ACHN (cell line): ENCODE data around the gene RNF25.

Experiments used
- DNase-seq: peaks from one replicate; pipeline ENCODE4 v3.0.0-alpha.2; 2015
- in situ Hi-C: cut with HindIII; loops from 2 replicates; pipeline ENCODE4 v1.10.0; 2017; ENCODE audit warnings: low sequenced_read_pairs, low pct_ligation_motif_present, low pct_unique_long_range_greater_than_20kb

RNF25 gene, protein sequence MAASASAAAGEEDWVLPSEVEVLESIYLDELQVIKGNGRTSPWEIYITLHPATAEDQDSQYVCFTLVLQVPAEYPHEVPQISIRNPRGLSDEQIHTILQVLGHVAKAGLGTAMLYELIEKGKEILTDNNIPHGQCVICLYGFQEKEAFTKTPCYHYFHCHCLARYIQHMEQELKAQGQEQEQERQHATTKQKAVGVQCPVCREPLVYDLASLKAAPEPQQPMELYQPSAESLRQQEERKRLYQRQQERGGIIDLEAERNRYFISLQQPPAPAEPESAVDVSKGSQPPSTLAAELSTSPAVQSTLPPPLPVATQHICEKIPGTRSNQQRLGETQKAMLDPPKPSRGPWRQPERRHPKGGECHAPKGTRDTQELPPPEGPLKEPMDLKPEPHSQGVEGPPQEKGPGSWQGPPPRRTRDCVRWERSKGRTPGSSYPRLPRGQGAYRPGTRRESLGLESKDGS

DNA sequence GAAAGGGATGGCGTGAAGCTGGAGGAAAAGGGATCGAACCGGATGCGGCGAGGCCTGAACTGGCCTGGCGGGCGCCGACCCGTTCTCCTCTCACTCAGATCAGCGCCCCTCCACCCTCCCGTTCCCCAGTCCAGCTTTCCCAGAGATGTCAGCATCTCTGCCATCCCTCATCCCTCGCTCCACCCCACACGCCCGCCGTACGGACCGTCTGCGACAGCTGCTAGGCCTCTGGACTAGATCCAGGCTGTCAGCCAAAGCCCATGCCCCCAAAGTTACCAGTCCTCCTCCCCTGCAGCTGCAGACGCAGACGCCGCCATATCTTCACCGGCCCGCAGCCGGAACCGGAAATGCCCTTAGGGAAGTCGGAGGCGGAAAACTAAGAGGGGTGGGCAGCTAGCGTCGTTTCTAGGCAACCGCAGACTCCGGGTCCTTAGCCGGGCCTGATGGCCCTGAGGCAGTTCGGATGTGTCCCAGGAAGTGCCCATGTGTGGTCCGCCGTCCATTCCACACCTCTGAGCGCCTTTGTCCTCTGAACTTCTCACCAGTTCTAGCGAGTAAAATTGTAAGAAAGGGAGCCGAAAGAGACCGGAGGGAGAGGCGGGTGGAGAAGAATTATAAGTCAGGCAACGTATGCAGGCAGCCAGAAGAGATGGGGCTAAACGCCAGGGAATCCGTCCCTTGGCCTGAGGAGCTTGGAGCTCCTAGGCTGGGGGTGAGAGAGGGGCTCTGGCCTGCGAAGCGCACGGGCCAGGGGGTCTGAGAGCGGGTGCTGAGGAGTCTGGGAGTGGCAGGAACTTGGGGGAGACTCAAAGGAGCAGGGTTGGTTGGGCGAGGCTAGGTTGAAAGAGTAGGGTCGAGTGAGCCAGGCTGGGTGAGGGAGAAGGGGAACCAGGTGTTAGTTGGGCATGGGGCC is at the start of gene RNF25, which contains the start of gene STK36:
Gene RNF25, minus strand, starts transcription at position 349 of the 913 bp plus-strand sequence. Its CDS starts 32 bp downstream, at position 317.
Gene STK36, plus strand, starts transcription at position 433 of the 913 bp plus-strand sequence. CDS start 744 bp downstream, outside the sequence.
- DNase-seq = peak; percentile 87
- in situ Hi-C loops = no loop called here

DNA sequence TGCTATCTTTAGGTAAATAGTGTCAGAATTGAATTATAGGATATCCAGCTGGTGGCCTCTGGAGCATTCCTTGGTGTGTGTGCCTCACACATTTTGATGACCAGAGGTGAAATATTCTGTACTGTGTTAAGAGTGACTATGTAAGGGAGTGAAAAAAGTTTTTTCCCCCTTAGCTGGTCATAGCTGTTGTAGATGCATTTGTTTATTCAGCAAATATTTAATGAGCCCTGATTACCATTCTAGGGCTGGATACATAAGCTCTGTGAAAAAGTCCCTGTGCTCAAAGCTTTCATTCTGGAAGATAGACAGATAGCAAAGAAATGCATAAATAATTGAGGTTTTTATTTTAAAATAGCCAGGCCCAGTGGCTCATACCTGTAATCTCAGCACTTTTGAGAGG is 49.7 kb upstream of the RNF25 start:
- DNase-seq = no peak
- in situ Hi-C loops = no loop called here

DNA sequence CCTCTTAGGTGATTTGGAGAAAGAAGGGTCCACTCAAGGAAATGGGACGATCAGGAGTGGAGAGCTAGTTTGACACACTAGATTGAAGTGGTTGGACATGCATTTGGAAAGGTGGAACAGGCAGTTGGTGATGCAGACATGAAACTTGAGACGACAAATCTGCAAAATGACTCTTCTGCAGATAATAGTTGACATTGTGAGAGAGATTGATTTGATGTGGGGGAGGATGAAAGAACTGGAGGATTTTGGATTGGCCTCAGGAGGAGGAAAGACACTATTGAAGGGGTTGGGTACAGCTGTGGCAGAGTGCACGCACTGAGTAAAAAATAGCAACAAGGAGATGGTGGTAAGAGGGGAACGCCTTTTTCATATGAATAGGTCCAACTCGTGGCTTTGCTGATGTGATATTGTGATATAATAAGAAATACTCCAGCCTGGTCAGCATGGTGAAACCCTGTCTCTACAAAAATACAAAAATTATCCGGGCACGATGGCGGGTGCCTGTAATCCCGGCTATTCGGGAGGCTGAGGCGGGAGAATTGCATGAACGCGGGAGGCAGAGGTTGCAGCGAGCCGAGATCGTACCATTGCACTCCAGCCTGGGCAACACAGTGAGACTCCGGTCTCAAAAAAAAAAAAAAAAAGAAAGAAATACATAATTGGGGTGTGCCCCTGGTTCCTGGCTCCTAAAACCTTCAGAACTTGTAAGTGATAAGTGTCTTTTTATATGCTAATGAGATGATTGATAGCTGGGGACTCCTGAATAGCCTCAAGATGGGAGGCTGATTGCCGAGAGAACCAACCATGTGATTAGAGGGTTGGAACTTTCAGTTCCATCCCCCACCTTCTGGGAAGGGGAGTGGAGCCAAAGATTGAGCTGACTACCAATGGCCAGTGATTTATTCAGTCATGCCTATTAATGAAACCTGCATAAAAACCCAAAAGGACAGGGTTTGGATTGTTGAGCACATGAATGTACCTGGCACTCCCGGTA is 48.5 kb upstream of the RNF25 start:
- in situ Hi-C loops = no loop called here
- no peak for DNase-seq

DNA sequence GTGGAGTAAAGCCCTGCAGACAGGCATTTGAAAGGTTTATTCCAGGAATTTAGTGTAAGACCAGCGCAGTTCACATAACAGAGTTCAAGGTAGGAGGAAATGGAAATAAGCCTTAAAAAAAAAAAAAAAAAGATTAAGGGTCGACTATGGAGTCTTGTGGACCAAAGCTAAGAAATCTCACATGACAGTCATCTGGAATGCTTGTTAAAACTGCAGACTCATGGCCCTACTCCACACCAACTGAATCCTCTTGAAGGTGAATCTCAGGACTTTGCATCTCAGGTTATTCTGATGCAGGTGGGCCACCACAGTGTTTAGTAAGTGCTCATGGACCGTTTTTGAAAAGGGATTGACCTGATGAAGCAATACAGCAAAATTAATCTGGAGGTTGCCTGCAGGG is 47.7 kb upstream of the RNF25 start:
- in situ Hi-C loops = no loop called here
- no peak for DNase-seq

DNA sequence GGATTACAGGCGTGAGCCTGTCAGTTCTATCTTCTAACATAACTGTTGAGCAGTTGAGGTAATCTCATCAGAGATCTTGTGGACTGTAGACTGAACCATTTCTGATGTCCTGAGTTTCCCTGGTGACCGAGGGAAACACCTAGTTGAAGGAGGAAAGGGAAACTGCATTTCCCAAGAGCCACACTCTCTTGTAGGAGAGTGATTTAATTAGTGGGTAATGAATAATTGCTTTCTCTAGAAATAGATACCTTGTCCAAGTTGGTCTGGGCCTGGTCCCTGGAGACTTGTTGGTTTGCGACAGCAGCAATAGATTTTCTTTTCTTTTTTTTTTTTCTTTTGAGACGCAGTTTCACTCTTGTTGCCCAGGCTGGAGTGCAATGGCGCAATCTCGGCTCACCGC is 46.3 kb upstream of the RNF25 start:
- in situ Hi-C loops = no loop called here
- no peak for DNase-seq

DNA sequence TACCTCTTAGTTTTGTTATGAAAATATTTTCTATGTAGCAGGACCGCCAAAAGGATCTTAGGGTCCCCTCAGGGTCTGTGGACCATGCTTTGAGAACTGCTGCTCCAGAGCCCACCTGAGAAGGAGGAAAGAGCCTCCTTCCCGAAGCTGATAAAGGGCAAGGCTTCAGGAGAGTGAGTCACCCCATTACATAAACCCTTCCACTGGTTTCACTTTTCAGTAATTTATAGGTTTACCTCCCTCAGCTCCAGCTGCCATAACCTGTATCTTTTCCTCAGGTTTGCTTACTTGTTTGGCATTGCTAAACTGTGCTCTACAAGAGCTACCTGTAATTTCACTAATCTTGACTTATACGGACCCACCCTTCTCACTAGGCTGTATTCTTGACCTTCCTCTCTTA is 45.5 kb upstream of the RNF25 start:
- DNase-seq = peak; percentile 55
- in situ Hi-C loops = no loop called here

DNA sequence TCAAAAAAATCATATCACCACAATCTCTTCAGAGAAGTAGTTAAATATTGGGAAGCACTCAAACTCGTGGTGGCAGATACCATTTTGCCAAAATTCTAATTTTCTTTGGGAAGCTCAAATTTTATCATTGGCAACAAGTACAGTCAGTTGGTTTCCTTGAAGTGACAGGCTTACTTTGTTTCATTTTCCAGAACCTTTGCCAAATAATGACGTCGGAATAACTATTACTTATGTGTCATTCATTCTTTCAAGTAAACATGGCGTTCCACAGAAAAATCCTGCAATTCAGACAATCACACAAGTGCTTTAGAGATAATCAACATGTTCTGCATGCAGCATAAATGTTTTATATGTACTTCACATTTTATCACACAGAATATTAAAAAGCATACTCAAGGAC is 44.3 kb upstream of the RNF25 start:
- in situ Hi-C loops = no loop called here
- no peak for DNase-seq

DNA sequence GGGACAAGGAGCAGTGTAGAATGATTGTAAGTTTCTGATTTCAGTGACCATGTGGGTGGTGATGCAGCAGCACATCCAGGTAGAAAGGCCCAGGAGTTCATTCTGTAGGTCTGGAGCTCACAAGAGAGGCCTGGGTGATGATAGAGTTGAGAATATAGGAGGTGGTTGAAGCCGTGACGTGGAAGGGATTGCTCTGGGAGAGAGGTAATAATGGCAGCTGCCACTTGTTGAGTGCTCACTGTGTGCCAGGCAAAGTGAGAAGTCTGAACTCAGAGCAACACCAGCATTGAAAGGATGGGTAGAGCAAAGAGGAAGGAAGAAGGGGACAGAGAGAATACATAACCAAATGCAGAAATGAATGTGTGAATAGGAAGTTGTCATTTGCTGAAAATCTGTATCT is 42.1 kb upstream of the RNF25 start:
- in situ Hi-C loops = no loop called here
- no peak for DNase-seq

GRCh38 chr2:218711550-218711929 is 39.7 kb upstream of the RNF25 start:
- in situ Hi-C loops = no loop called here
- DNase-seq = peak; percentile 80

- DNase-seq = peak; percentile 97
- in situ Hi-C loops = no loop called here
Measured at GRCh38 chr2:218710687-218711549, 39.1 kb upstream of the RNF25 start, which contains the start of gene TTLL4. TSS of gene TTLL4 (plus strand) at chr2:218710835. CDS start at chr2:218737677, 26,842 bp downstream.

DNA sequence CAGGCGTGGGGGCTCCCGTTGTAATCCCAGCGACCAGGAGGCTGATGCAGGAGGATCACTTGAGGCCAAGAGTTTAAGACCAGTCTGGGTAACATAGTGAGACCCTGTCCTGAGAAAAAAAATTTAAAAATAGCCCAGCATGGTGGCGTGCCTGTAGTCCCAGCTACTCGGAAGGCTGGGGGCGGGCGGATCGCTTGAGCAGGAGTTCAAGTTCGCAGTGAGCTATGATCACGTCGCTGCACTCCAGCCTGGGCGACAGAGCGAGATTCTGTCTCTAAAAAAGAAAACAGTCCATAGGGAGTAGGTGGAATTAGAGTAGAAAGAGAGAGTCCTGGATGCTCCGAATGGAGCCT is 38.5 kb upstream of the RNF25 start:
- in situ Hi-C loops = no loop called here

DNA sequence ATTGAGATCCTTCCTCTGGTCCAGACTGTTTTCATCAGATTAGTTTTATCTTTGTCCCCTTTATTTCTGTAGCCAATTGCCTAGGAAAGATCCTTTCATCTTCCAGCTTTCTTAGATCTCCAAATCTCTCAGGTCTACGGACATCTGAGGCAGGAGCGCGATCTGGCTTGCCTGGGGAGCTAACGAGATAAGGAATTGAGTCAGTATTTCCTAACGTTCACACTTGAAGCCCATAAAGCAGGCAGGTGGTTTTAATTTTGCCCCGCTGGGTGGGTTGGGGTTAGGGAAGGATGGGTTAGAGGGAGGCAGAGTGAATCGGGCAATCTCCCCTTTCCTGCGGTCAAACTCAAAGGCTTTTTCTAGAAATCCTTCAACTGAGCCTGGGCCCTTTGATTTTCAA is 38.1 kb upstream of the RNF25 start:
- DNase-seq = no peak

More for the DNA sequence above, 38.5 kb upstream of the RNF25 start:
- DNase-seq = no peak

DNA sequence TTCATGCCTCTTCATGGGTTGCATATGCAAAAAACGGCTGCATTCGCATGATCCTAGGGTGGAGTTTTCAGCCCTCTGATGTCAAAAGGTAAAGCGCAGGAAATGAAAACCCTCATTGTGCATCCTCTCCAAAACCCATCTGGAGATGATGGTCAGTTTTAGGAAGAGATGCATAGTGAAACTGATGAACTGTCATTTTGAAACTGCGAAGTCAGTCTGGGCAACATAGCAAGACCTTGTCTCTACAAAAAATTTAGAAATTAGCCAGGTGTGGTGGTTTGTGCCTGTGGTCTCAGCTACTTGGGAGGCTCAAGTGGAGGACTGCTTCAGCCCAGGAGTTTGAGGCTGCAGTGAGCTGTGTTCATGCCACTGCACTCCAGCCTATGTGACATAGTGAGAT is 36.3 kb upstream of the RNF25 start:
- in situ Hi-C loops = no loop called here
- DNase-seq = no peak

More for the DNA sequence above, 38.1 kb upstream of the RNF25 start:
- in situ Hi-C loops = no loop called here

DNA sequence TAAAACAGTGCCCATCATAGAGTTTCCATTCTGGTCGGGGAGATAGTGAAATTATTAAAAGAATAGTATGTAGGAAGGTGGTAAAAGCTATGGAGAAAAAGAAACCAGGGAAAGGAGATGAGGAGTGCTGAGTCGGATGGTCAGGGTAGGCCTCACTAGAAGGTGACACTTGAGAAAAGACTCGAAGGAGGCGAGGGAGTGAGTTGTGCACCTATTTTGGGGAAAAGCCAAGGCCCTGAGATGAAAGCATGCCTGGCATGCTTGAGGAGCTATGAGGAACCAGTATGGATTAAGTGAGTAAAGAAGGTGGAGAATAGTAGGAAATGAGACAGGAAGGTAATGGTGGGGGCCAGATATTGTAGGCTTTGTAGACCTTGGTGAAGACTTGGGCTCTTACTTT is 31.5 kb upstream of the RNF25 start:
- in situ Hi-C loops = no loop called here
- DNase-seq = no peak

DNA sequence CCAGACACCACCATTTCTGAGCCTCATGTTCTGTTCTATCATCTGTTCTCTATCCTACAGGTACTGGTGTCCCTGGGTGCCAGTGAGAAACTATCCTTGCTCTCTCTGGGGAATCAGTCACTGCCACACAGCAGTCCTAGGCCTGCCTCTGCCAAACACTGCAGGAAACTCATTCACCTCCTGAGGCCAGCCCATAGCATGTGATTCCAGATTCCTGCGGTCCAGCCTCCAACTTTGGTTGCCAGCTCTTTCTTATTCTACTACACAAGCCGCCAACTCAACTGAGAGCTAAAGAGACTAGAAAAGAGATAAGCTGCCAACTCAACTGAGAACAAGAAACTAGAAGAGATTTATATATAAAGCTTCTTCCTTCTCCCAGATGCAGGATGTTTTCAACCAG is 30.0 kb upstream of the RNF25 start:
- no peak for DNase-seq
- in situ Hi-C loops = no loop called here

DNA sequence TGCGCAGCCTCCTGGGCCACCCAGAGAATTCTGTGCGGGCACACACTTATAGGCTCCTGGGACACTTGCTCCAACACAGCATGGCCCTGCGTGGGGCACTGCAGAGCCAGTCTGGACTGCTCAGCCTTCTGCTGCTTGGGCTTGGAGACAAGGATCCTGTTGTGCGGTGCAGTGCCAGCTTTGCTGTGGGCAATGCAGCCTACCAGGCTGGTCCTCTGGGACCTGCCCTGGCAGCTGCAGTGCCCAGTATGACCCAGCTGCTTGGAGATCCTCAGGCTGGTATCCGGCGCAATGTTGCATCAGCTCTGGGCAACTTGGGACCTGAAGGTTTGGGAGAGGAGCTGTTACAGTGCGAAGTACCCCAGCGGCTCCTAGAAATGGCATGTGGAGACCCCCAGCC is 27.1 kb upstream of the RNF25 start:
- in situ Hi-C loops = no loop called here
- no peak for DNase-seq

GRCh38 chr2:218694405-218695145 is 22.8 kb upstream of the RNF25 start:
- in situ Hi-C loops = no loop called here
- peak; percentile 46 for DNase-seq
